Mesothelial cell of epicardium (in vitro differentiated cells): ENCODE measurements around the gene NR2F1. TPM values are rescaled to one million over a fixed set of nuclear protein-coding genes. Genes with fewer than 3 reads are reported as not detected.

Experiments
- DNase-seq, 2 experiments: peaks; one replicate each; pipeline ENCODE4 v3.0.0; 2021; ENCODE audit warnings: low spot score in 2 of 2; ENCODE audit not compliant: unreplicated experiment in 2 of 2
- H3K27ac Mint-ChIP-seq: 2 replicates; pipeline ENCODE4 v1.8.0; 2021; ENCODE audit warnings: mixed read lengths
- H3K27me3 Mint-ChIP-seq: 2 replicates; pipeline ENCODE4 v1.8.0; 2021; ENCODE audit warnings: low read depth, mixed read lengths
- H3K36me3 Mint-ChIP-seq: 2 replicates; pipeline ENCODE4 v1.8.0; 2021; ENCODE audit warnings: mixed read lengths
- H3K4me1 Mint-ChIP-seq: 2 replicates; pipeline ENCODE4 v1.8.0; 2021; ENCODE audit warnings: mixed read lengths
- H3K4me3 Mint-ChIP-seq: 2 replicates; pipeline ENCODE4 v1.8.0; 2021; ENCODE audit warnings: mild to moderate bottlenecking, moderate library complexity, mixed read lengths
- H3K9me3 Mint-ChIP-seq: 2 replicates; pipeline ENCODE4 v1.8.0; 2021; ENCODE audit warnings: mixed read lengths
- total RNA-seq: library from RNA; stranded (reverse); gene quantifications from 3 replicates; pipeline ENCODE4 v1.2.1, GENCODE V29; 2021
- TF ChIP-seq, protein P1 (sequence below): fragments of 200-600 bp; sonication (generic); IDR thresholded peaks from one replicate; pipeline ENCODE4 v1.5.0; 2021; ENCODE audit warnings: antibody characterized with exemption; ENCODE audit not compliant: unreplicated experiment

Gene NR2F1
- total RNA-seq, 1 donor from 2014 or later, result 20.3 TPM

DNA sequence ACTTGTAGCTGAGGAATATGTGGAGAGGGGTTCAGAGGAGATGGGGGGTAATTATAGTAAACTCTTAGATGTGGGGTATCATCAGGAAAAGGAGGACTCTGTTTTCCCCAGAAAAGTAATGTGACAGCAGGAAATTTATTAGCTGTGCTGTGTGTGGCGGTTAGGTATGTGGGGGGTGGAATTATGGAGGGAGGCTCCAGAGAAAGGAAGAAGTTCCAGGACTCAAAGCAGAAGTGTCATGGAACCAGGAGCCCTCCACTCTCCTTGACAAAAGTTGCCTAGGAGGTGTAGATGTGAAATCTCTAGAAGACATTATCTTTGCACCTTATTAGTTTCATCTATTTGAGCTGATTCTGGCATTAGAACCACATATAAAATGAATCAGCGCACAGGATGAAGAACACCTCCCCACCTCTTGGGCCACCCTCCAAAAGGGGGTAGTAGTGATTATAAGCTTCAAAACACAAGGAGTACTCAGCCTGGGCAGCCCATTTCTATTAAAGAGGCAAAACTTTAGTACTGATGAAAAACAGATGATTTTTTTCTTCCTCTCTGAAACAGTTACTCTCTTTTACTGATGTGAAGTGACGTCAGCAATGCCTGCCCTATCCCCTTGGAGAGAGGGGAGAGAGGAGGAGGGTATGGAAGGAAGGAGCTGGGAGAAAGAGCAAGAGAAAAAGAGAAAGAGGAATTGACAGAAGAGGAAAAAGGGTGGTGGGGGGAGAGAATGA is 18.2 kb downstream of the NR2F1 start:
- Mint-ChIP-seq H3K36me3 (no peaks in the 10 kb centered on the region), H3K27ac (peak overlapping the region; percentile 5), H3K4me1 (peaks cover 15% of the 10 kb centered on the region), H3K4me3 (no peak overlapping the region), H3K27me3 (peaks cover 21% of the 10 kb centered on the region), H3K9me3 (no peaks in the 10 kb centered on the region)
- DNase-seq, result no peak
- TF ChIP-seq, protein P1, sequence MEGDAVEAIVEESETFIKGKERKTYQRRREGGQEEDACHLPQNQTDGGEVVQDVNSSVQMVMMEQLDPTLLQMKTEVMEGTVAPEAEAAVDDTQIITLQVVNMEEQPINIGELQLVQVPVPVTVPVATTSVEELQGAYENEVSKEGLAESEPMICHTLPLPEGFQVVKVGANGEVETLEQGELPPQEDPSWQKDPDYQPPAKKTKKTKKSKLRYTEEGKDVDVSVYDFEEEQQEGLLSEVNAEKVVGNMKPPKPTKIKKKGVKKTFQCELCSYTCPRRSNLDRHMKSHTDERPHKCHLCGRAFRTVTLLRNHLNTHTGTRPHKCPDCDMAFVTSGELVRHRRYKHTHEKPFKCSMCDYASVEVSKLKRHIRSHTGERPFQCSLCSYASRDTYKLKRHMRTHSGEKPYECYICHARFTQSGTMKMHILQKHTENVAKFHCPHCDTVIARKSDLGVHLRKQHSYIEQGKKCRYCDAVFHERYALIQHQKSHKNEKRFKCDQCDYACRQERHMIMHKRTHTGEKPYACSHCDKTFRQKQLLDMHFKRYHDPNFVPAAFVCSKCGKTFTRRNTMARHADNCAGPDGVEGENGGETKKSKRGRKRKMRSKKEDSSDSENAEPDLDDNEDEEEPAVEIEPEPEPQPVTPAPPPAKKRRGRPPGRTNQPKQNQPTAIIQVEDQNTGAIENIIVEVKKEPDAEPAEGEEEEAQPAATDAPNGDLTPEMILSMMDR, result no peak

DNA sequence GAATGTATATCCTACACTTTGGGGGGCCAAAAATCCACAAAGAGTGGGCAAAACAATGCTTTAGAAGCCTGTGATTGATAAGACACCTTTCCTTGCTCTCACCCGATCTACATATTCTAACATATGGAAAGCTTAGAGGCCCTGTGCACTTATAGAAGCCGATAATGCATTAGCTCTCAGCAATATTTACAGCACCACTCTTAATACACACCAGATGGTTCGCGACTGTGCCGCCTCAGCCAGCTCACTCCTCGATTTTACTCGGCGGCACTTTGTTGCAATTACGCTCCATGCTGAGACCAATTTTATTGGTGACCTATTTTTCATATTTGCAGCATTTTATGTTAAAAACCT is 18.8 kb downstream of the NR2F1 start:
- DNase-seq, result no peak
- H3K27ac Mint-ChIP-seq, result peak overlapping the region; percentile 5
- peak overlapping the region; percentile 39 for H3K4me3 Mint-ChIP-seq
- peaks cover 15% of the 10 kb centered on the region for H3K4me1 Mint-ChIP-seq
- H3K27me3 Mint-ChIP-seq, result peaks cover 27% of the 10 kb centered on the region
- TF ChIP-seq, protein P1, result no peak
- H3K9me3 Mint-ChIP-seq, result no peaks in the 10 kb centered on the region
- no peaks in the 10 kb centered on the region for H3K36me3 Mint-ChIP-seq

DNA sequence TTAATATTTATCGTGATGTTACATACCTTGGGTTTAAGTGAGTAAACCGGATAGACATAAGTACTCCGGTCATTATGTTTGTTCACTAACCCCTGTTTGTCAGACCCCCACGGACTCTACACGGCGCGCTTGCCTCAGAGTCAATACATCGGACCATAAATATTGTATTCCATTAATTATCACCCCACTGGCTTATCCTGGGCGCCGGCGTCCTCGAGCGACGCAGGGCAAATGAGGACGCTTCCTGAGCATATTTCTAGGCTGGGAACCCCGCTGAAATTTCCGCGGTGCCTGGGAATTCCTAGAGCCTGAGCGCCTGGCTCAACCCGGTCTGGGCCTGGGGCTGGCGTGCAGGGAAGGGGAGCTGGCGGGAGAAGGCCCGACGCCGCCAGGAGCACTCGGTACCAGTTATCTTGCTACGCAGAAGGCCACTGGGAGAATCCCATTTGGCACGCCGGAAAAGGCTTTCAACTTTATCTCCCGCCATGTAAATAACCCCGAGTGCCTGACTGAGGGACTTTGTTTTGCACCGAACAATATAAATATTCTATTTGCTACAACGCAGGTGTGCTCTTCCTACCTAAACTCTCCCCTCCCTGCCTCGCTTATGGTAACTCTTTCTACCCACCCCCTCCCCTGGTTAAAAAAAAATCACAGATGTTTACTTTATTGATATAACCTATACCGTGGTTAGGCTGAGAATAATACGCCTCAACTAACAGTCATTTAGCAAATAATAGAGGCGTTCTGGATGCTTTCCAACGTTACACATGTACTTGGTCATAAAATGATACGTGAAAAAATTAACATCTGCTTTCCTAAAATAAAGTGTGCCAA is 19.4 kb downstream of the NR2F1 start:
- DNase-seq, result peak in 1 of 2 experiments; percentile 56

DNA sequence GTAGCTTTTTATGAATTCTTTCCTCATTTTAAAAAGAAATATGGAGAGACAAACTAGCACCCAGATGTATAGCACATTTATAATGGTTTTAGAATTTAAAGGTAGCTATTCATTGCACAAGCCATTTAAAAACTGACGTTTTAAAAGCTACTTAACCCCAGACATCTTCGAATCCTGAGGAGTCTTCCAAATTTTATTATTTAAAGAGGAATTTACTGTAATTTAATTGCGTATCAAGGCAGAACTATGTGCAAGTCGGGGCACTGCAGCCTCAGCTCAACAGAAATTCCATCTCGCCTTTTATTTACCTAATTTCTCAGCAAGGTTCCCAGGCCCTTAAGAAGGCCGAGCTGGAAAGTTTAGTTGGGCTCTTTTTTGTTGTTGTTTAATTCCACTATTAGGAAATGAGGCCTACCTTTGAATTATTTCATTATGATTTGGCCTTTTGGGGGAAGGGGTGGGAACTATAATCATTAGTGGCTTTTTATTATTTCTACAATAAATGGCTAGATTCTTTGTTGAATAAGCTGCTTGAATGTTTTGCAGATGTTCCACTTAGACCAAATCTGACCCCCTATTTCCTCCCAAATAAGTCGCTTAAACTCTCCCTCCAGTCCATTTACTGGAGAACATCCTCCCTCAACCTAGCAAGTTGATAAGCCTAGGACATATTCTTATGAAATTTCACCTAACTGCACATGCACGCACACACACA is 20.2 kb downstream of the NR2F1 start:
- peaks cover 40% of the 10 kb centered on the region for H3K27me3 Mint-ChIP-seq
- no peaks in the 10 kb centered on the region for H3K36me3 Mint-ChIP-seq
- peaks cover 15% of the 10 kb centered on the region for H3K4me1 Mint-ChIP-seq

More for the DNA sequence above, 19.4 kb downstream of the NR2F1 start:
- H3K27me3 Mint-ChIP-seq, result peaks cover 32% of the 10 kb centered on the region
- H3K9me3 Mint-ChIP-seq, result no peaks in the 10 kb centered on the region
- no peak overlapping the region for H3K27ac Mint-ChIP-seq
- H3K4me1 Mint-ChIP-seq, result peaks cover 15% of the 10 kb centered on the region
- TF ChIP-seq, protein P1, result no peak
- H3K36me3 Mint-ChIP-seq, result no peaks in the 10 kb centered on the region
- H3K4me3 Mint-ChIP-seq, result peak overlapping the region; percentile 39

More for the DNA sequence above, 20.2 kb downstream of the NR2F1 start:
- Mint-ChIP-seq H3K9me3 (no peaks in the 10 kb centered on the region), H3K27ac (no peak overlapping the region), H3K4me3 (no peak overlapping the region)
- DNase-seq, result no peak
- TF ChIP-seq, protein P1, result no peak
